Measurements from ENCODE around the gene MTARC2. TPM values are rescaled to one million over a fixed set of nuclear protein-coding genes. Genes with fewer than 3 reads are reported as not detected.

Gene MTARC2
- total and polyA plus RNA-seq, 2 of the 13 experiments (the other 11 are each of a cell fraction or from before 2014, with no cell fraction given): 8.5 to 10.1 TPM

DNA sequence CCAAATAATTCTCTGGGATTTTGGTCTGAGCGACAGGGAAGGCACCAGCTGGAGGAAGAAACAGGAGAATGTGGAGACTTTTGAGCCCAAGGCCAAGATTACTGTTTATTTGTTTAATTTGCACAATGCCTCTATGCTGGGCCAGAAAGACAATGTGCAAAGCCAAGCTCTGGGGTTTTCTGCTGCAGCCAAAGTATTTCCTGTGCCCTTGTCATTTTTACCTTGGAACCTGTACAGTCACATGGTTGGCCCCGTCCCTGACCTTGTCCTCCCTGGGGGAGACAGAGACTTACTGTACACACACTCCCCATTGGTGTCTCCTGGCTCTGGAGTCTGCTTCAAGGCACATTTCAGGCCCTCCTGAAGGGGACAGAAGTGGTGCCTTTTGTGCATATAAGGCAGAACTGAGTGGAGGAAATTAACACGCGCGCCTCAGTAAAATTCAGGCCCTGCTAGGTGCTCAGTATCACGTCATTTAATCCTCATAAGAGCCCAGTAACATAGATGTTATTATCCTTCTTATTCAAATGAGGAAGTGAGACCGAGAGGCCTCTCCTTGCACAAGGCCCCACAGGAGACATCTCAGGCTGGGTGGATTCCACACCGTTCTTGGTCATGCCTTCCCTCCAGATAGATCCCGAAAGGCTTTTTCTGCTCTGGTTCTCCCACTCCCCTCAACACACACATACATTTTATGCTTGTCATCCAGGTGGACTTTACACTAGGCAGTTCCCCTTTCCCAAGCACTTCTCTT is 36.9 kb upstream of the MTARC2 start (continued):
- peak; percentile 25; the same call in 1 of the 2 replicates for TF ChIP-seq ZNF609 (CRISPR knock-in tag; IDR thresholded peaks at IDR 0.05; ENCODE audit: borderline replicate concordance)
- TF ChIP-seq, protein P1, sequence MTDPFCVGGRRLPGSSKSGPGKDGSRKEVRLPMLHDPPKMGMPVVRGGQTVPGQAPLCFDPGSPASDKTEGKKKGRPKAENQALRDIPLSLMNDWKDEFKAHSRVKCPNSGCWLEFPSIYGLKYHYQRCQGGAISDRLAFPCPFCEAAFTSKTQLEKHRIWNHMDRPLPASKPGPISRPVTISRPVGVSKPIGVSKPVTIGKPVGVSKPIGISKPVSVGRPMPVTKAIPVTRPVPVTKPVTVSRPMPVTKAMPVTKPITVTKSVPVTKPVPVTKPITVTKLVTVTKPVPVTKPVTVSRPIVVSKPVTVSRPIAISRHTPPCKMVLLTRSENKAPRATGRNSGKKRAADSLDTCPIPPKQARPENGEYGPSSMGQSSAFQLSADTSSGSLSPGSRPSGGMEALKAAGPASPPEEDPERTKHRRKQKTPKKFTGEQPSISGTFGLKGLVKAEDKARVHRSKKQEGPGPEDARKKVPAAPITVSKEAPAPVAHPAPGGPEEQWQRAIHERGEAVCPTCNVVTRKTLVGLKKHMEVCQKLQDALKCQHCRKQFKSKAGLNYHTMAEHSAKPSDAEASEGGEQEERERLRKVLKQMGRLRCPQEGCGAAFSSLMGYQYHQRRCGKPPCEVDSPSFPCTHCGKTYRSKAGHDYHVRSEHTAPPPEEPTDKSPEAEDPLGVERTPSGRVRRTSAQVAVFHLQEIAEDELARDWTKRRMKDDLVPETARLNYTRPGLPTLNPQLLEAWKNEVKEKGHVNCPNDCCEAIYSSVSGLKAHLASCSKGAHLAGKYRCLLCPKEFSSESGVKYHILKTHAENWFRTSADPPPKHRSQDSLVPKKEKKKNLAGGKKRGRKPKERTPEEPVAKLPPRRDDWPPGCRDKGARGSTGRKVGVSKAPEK (CRISPR knock-in tag; IDR thresholded peaks at IDR 0.05; ENCODE audit: borderline replicate concordance): no peak
- TF ChIP-seq EHMT2 (IDR thresholded peaks at IDR 0.05; ENCODE audit: borderline replicate concordance, low read depth, low read length): no peak
- no peak for TF ChIP-seq SP2 (CRISPR knock-in tag; IDR thresholded peaks at IDR 0.05)
- TF ChIP-seq SIN3B (IDR thresholded peaks at IDR 0.05; ENCODE audit: low read length): no peak
- TF ChIP-seq POLR2AphosphoS2 (IDR thresholded peaks at IDR 0.05; ENCODE audit: low read depth, low read length): no peak
- TF ChIP-seq KIAA2018 (CRISPR knock-in tag; IDR thresholded peaks at IDR 0.05; ENCODE audit: borderline replicate concordance): no peak
- TF ChIP-seq ZBTB38 (CRISPR knock-in tag; IDR thresholded peaks at IDR 0.05): no peak
- no peak for TF ChIP-seq REL (CRISPR knock-in tag; conservative IDR thresholded peaks at IDR 0.05)
- TF ChIP-seq ZNF891 (CRISPR knock-in tag; IDR thresholded peaks at IDR 0.05): no peak
- TF ChIP-seq SALL1 (CRISPR knock-in tag; IDR thresholded peaks at IDR 0.05): peak; percentile 69
- TF ChIP-seq ZBTB1 (CRISPR knock-in tag; IDR thresholded peaks at IDR 0.05; ENCODE audit: borderline replicate concordance): no peak

Data from HepG2 (cell line).